GM21515 (cell line): ENCODE results near the gene PMP22.

ENCODE experiments used
- ATAC-seq: cut with Tn5 transposase; IDR thresholded peaks from one replicate; pipeline ENCODE4 v1.9.1; 2021; ENCODE audit not compliant: unreplicated experiment

Gene PMP22

GRCh38 chr17:15278380-15278779 lies 13.3 kb upstream of the PMP22 start:
- ATAC-seq, result no peak

- ATAC-seq, result no peak
These were observed 8.9 kb upstream of the PMP22 start for GRCh38 chr17:15274017-15274416.

- ATAC-seq, result no peak
These were observed 8.1 kb upstream of the PMP22 start for GRCh38 chr17:15273141-15273793.

- no peak for ATAC-seq
These were observed 6.6 kb upstream of the PMP22 start for GRCh38 chr17:15271741-15272140.

- no peak for ATAC-seq
These were observed 5.7 kb upstream of the PMP22 start for GRCh38 chr17:15270628-15271381.

GRCh38 chr17:15269780-15270089 lies 4.6 kb upstream of the PMP22 start:
- ATAC-seq, result no peak

GRCh38 chr17:15269087-15269779 lies 4.1 kb upstream of the PMP22 start:
- ATAC-seq, result no peak

- no peak for ATAC-seq
These were observed 3.3 kb upstream of the PMP22 start for GRCh38 chr17:15268461-15268860.

- ATAC-seq, result no peak
These were observed 2.9 kb upstream of the PMP22 start for GRCh38 chr17:15267996-15268395.

- ATAC-seq, result no peak
These were observed 1.4 kb upstream of the PMP22 start for GRCh38 chr17:15266325-15267125.

GRCh38 chr17:15264542-15264941 lies 584 bp downstream of the PMP22 start:
- ATAC-seq, result no peak

- ATAC-seq, result no peak
These were observed 1.4 kb downstream of the PMP22 start for GRCh38 chr17:15263680-15264079.

- no peak for ATAC-seq
These were observed 1.9 kb downstream of the PMP22 start for GRCh38 chr17:15263206-15263579.

GRCh38 chr17:15262291-15263205 lies 2.6 kb downstream of the PMP22 start:
- ATAC-seq, result no peak

- no peak for ATAC-seq
These were observed 3.3 kb downstream of the PMP22 start for GRCh38 chr17:15261802-15262290.

GRCh38 chr17:15261258-15261801 lies 3.8 kb downstream of the PMP22 start:
- no peak for ATAC-seq

- ATAC-seq, result no peak
These were observed 4.5 kb downstream of the PMP22 start for GRCh38 chr17:15260376-15261257.

GRCh38 chr17:15257796-15258512 lies 7.2 kb downstream of the PMP22 start:
- no peak for ATAC-seq
